Colonic mucosa (tissue), 4 donors: Measurements from ENCODE around the gene FARP1. TPM values are rescaled to one million over a fixed set of nuclear protein-coding genes. Genes with fewer than 3 reads are reported as not detected.

Source experiments
- DNase-seq: peaks from one replicate; pipeline ENCODE4 v3.0.0-alpha.2; 2020
- H3K27ac ChIP-seq: fragments of 200-600 bp; one replicate; pipeline ENCODE4 v1.8.0; 2021
- H3K27me3 ChIP-seq: fragments of 200-600 bp; one replicate; pipeline ENCODE4 v1.8.0; 2021
- H3K36me3 ChIP-seq: fragments of 200-600 bp; one replicate; pipeline ENCODE4 v1.8.0; 2021
- H3K4me1 ChIP-seq: fragments of 200-600 bp; one replicate; pipeline ENCODE4 v1.8.0; 2021; ENCODE audit warnings: mild to moderate bottlenecking
- H3K4me3 ChIP-seq: fragments of 200-600 bp; one replicate; pipeline ENCODE4 v1.8.0; 2021
- H3K9ac ChIP-seq, 2 donors: one replicate each; pipeline ENCODE4 v1.7.0; 2013; ENCODE audit warnings: control low read depth in 2 of 2, low read depth in 2 of 2, low read length in 2 of 2
- H3K9me3 ChIP-seq: fragments of 200-600 bp; one replicate; pipeline ENCODE4 v1.8.0; 2021
- CTCF ChIP-seq: fragments of 200-600 bp; IDR thresholded peaks from one replicate; pipeline ENCODE4 v1.8.0; 2022; ENCODE audit warnings: antibody characterized with exemption, mild to moderate bottlenecking
- intact Hi-C: fragments of 100-400 bp; cut with DNase I; formaldehyde crosslinking; loops from one replicate; pipeline ENCODE4 v1.14.1; 2022
- total RNA-seq, 2 donors: library from RNA; stranded (reverse); fragmentation: NEBNext Ultra II Directional in 1 of 2; extraction: Animal tissue kit (Norgen Biotek cat#: 25700) in 1 of 2; gene quantifications; one replicate each; pipeline ENCODE4 v1.2.1, GENCODE V29; 2021
- donor health status: healthy.
- donor health status: DM: no; HTN: no; CAD: no.
- donor health status: DM: no; HTN: no; CAD: no.

Gene FARP1
- total RNA-seq, 2 donors from 2014 or later = 39.1 to 53.5 TPM

GRCh38 chr13:98441056-98441676, 298.3 kb downstream of the FARP1 start:
- no peaks in the 10 kb centered on the region for H3K27me3 ChIP-seq
- H3K4me1 ChIP-seq = no peaks in the 10 kb centered on the region
- intact Hi-C loops = loop anchor here (5.0 kb wide), 1 partner anchor 231 kb away; no protein-coding TSS in a partner anchor
- H3K36me3 ChIP-seq = no peaks in the 10 kb centered on the region
- no peak overlapping the region for H3K27ac ChIP-seq
- H3K9ac ChIP-seq = no peak overlapping the region
- no peaks in the 10 kb centered on the region for H3K9me3 ChIP-seq
- H3K4me3 ChIP-seq = no peak overlapping the region
- no peak for DNase-seq
- TF ChIP-seq CTCF = no peak

- Histone ChIP-seq H3K9ac (no peak overlapping the region), H3K4me1 (no peaks in the 10 kb centered on the region), H3K27ac (no peak overlapping the region), H3K27me3 (no peaks in the 10 kb centered on the region), H3K36me3 (peaks cover under 1% of the 10 kb centered on the region), H3K4me3 (no peak overlapping the region), H3K9me3 (no peaks in the 10 kb centered on the region)
- no peak for DNase-seq
- intact Hi-C loops = loop anchor here (5.0 kb wide), 1 partner anchor 230 kb away; no protein-coding TSS in a partner anchor
- TF ChIP-seq CTCF = no peak
Observed at GRCh38 chr13:98442391-98443230, 299.7 kb downstream of the FARP1 start.

- no peaks in the 10 kb centered on the region for H3K27me3 ChIP-seq
- H3K4me1 ChIP-seq = no peaks in the 10 kb centered on the region
- peaks cover 7% of the 10 kb centered on the region for H3K36me3 ChIP-seq
- TF ChIP-seq CTCF = no peak
- H3K9me3 ChIP-seq = no peaks in the 10 kb centered on the region
- intact Hi-C loops = loop anchor here (5.0 kb wide), 1 partner anchor 229 kb away; no protein-coding TSS in a partner anchor
- no peak overlapping the region for H3K4me3 ChIP-seq
- no peak overlapping the region for H3K27ac ChIP-seq
- H3K9ac ChIP-seq = peak overlapping the region in 1 of 2 donors; percentile 19
- no peak for DNase-seq
Observed at GRCh38 chr13:98443329-98443728, 300.4 kb downstream of the FARP1 start.

DNA sequence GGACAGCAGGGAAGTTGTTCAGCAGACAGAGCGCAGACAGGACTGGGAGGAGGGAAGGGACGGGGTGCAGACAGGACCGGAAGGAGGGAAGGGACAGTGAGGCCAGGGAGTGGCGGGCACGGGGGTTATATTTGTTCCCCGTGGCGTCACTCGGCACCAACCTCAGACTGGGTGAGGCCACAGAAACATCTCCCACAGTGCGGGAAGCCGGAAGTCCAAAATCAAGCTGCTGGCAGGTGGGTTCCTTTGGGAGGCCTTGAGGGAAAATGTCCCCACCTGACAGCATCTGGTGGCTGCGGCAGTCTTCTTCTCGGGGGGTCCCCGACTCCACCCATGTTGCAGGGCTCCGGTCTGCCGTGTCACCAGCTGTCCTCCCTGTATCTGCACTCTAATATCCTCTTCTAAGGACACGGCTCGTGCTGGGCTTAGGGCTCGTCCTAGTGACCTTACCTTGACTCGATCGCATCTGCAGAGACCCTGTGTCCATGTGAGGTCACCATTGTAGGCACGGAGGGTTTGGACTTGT, 301.0 kb downstream of the FARP1 start:
- Histone ChIP-seq H3K4me1 (no peaks in the 10 kb centered on the region), H3K36me3 (peaks cover 8% of the 10 kb centered on the region), H3K9ac (no peak overlapping the region), H3K9me3 (no peaks in the 10 kb centered on the region), H3K4me3 (no peak overlapping the region), H3K27ac (no peak overlapping the region), H3K27me3 (no peaks in the 10 kb centered on the region)
- intact Hi-C loops = loop anchor here (5.0 kb wide), 1 partner anchor 228 kb away; no protein-coding TSS in a partner anchor
- no peak for DNase-seq
- TF ChIP-seq CTCF = no peak

DNA sequence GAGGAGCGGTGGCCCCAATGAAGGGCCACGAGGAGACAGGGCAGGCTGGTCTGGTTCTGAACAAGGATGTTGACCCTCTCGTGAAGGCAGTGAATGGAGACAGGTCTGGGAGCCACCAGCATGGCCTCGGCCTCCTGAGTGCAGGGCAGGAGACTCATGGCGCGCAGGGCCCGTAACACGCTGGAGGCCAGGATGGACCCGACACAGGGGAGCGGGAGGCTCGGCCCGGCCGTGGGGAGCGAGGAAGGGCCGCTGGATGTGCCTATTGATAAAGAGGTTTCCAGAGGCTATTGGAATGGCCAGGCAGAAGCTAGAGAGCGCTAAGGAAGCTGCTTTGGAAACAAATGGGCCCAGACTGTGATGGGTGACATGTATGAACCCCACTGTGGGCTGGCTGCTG, 301.5 kb downstream of the FARP1 start:
- H3K36me3 ChIP-seq = peaks cover 8% of the 10 kb centered on the region
- intact Hi-C loops = loop anchor here (5.0 kb wide), 1 partner anchor 228 kb away; no protein-coding TSS in a partner anchor
- TF ChIP-seq CTCF = no peak

More for the DNA sequence above, 301.5 kb downstream of the FARP1 start:
- Histone ChIP-seq H3K4me3 (no peak overlapping the region), H3K27me3 (no peaks in the 10 kb centered on the region), H3K9me3 (no peaks in the 10 kb centered on the region), H3K9ac (no peak overlapping the region), H3K4me1 (no peaks in the 10 kb centered on the region), H3K27ac (no peak overlapping the region)
- DNase-seq = no peak
